ENCODE results near the gene RHOBTB1.
"Not testable (repeated sequence)": the region's sequence is repeated elsewhere in the genome, so short reads cannot be mapped to it uniquely, and the experiment has no call there.

RHOBTB1 gene

GRCh38 chr10:60835049-60835448 lies 108.9 kb downstream of the RHOBTB1 start:
- TF ChIP-seq CTCF (conservative IDR thresholded peaks at IDR 0.05) = no peak
- H3K27ac ChIP-seq = no peak overlapping the region

GRCh38 chr10:60834401-60834800 lies 109.6 kb downstream of the RHOBTB1 start:
- TF ChIP-seq CTCF (conservative IDR thresholded peaks at IDR 0.05) = no peak
- no peak overlapping the region for H3K27ac ChIP-seq

- H3K27ac ChIP-seq = not testable (repeated sequence)
These were observed 111.8 kb downstream of the RHOBTB1 start for GRCh38 chr10:60832136-60832535.

GRCh38 chr10:60828489-60828852 lies 115.5 kb downstream of the RHOBTB1 start:
- TF ChIP-seq CTCF (conservative IDR thresholded peaks at IDR 0.05) = no peak
- no peak overlapping the region for H3K27ac ChIP-seq

GRCh38 chr10:60827791-60828488 lies 116.0 kb downstream of the RHOBTB1 start:
- H3K27ac ChIP-seq = no peak overlapping the region

GRCh38 chr10:60825520-60825919 lies 118.5 kb downstream of the RHOBTB1 start:
- H3K27ac ChIP-seq = no peak overlapping the region
- no peak for TF ChIP-seq CTCF (conservative IDR thresholded peaks at IDR 0.05)

More at GRCh38 chr10:60827791-60828488, 116.0 kb downstream of the RHOBTB1 start:
- no peak for TF ChIP-seq CTCF (conservative IDR thresholded peaks at IDR 0.05)

- H3K27ac ChIP-seq = no peak overlapping the region
- no peak for TF ChIP-seq CTCF (conservative IDR thresholded peaks at IDR 0.05)
These were observed 120.7 kb downstream of the RHOBTB1 start for GRCh38 chr10:60823324-60823723.

GRCh38 chr10:60822809-60823208 lies 121.2 kb downstream of the RHOBTB1 start:
- no peak overlapping the region for H3K27ac ChIP-seq
- TF ChIP-seq CTCF (conservative IDR thresholded peaks at IDR 0.05) = no peak
